ENCODE data around the gene ZNRF1.
"Not testable (repeated sequence)": the region's sequence is repeated elsewhere in the genome, so short reads cannot be mapped to it uniquely, and the experiment has no call there.

Gene ZNRF1

GRCh38 chr16:75118943-75119539 is 120.2 kb downstream of the ZNRF1 start:
- DNase-seq = no peak

- DNase-seq = no peak
Measured at GRCh38 chr16:75120253-75120652, 121.4 kb downstream of the ZNRF1 start.

- DNase-seq = no peak
Measured at GRCh38 chr16:75121949-75122568, 123.2 kb downstream of the ZNRF1 start.

DNA sequence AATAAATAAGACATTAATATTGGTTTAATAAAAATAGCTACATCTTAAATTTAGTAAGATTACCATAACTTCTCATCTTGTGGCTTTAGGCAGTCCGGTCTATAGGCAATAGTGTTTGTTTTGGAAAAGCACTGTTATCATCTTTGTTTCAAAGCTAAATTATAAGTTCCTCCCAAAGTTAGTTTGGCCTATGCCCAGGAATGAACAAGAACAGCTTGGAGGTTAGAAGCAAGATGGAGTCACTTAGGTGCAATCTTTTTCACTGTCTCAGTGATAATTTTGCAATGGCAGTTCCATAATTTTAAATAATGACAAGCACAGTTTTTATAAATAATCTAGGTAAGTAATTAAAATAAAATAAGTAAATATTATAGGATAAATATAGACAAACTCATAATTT is 123.8 kb downstream of the ZNRF1 start:
- DNase-seq = no peak

DNA sequence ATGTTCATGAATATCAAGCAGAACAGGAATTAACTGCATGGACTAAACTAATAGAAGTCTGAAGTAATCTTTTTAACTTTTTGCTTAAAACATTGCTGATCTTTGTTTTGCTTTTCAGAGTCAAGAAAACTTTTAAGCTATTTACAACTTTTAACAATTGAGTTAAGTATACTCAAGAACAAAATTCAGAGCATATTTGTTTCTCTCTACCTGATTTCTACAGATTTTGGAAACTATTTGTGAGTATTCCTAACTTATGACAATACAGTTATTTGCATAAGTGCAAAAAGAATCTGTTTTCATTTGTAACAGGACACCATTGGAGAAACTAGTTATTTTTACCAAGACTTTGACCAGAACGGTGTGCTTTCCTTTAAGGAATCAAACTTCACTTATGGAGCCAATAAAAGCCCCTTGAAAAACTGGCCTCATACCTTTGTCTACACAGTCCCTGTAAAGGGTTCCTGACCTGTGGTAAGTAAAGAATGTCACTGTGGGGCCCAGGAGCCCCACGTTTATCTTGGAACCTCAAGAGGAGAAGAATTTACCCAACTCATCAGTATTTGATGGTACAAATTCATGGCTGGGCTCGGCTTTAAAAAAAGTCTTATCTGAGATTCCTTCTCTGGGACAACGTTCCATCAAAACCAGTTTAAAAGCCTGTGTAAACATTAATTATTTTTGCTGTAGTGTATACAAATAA is 129.0 kb downstream of the ZNRF1 start:
- no peak for DNase-seq

DNA sequence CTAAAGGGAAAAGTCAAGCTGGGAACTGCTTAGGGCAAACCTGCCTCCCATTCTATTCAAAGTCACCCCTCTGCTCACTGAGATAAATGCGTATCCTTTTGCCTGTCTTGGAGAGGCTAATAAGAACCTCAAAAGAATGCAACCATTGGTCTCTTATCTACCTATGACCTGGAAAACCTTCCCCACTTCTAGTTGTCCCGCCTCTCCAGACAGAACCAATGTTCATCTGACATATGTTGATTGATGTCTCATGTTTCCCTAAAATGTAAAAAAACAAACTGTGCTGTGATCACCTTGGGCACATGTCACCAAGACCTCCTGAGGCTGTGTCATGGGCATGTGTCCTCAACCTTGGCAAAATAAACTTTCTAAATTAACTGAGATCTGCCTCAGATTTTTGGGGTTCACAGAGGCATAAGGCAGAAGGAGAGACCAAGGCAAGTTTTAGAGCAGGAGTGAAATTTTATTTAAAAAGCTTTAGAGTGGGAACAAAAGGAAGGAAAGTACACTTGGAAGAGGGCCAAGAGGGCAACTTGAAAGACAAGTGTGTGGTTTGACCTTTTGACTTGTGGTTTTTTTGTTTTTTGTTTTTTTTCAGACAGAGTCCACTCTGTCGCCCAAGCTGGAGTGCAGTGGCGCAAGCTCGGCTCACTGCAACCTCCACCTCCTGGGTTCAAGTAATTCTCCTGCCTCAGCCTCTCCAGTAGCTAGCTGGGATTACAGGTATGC is 130.8 kb downstream of the ZNRF1 start:
- DNase-seq = not testable (repeated sequence)

GRCh38 chr16:75130150-75130771 is 131.4 kb downstream of the ZNRF1 start:
- DNase-seq = no peak

DNA sequence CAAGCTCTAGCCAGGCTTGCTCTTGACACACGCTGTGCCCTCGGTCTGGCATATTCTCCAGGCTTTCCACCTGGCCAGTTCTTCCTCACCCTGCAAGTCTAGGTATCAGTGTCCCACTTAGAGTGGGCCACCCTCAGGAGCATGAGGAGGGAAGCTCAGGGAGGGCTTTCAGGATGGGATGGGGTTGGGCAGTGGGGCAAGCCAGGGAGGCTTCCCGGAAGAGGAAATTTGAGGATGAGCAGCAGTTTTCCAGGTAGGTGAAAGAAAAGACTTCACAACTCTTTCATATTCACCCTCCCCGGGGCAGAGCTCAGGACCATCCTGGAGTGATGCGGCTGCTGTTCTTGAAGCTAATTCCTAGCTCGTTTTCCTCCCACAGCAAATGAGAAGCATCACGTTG is 132.3 kb downstream of the ZNRF1 start:
- no peak for DNase-seq

- no peak for DNase-seq
Measured at GRCh38 chr16:75138233-75138632, 139.4 kb downstream of the ZNRF1 start.

- peak; percentile 74 for DNase-seq
Measured at GRCh38 chr16:75138636-75139035, 139.8 kb downstream of the ZNRF1 start.

GRCh38 chr16:75139498-75139897 is 140.7 kb downstream of the ZNRF1 start:
- peak; percentile 58 for DNase-seq

- DNase-seq = no peak
Measured at GRCh38 chr16:75143941-75144340, 145.1 kb downstream of the ZNRF1 start.

DNA sequence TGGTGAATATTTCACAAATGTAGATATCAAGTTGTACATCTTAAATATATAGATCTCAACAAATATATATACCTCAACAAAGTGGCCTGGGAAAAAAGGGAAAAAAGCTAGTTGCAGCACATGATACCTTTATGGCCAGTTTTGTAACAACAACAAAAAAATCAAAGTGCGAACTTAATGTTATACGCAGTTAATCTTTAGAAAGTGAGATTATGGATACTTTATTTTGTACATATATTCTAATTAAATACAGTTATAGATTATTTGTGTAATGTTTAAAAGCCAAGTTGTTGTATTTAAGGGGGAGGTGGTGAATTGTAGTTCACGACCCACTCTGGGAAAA is 149.1 kb downstream of the ZNRF1 start:
- no peak for DNase-seq

- DNase-seq = peak; percentile 90
Measured at GRCh38 chr16:75148311-75149195, 149.7 kb downstream of the ZNRF1 start, which contains the start of gene ZFP1. Gene ZFP1 (plus strand): TSS chr16:75148524. CDS start chr16:75152952, 4,428 bp downstream.

- no peak for DNase-seq
Measured at GRCh38 chr16:75151798-75152197, 153.0 kb downstream of the ZNRF1 start.

DNA sequence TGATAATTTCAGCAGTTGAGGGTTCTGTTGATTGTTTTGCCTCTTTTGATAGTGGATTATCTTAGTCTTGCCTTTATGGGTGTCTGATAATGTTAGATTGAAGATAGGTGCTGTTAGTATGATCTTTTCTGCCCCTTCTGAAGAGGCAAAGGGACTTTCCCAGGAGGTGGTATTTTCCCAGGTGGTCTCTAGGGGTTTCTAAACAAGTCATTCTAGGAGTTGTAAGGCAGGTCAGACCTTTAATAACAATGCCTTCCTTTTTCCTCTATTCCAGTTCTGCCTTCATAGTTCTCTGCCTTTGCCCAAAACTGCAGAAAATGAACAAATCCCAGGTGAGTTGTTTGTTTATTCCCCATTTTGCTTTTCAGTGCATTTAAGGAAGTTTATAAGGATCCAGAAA is 153.8 kb downstream of the ZNRF1 start:
- DNase-seq = no peak

GRCh38 chr16:75160386-75160785 is 161.6 kb downstream of the ZNRF1 start:
- no peak for DNase-seq
